ENCODE results near the gene NRSN2.
A peak's percentile ranks its signal among the peaks of the same experiment; 100 is the strongest.
"Not testable (repeated sequence)": the region's sequence is repeated elsewhere in the genome, so short reads cannot be mapped to it uniquely, and the experiment has no call there.

NRSN2 gene

GRCh38 chr20:368915-369314, 22.0 kb downstream of the NRSN2 start:
- DNase-seq (ENCODE audit: extremely low read depth, low read depth): no peak
- no peak for TF ChIP-seq CTCF (IDR thresholded peaks at IDR 0.05; ENCODE audit: low read depth, low read length)

GRCh38 chr20:370151-370600, 23.3 kb downstream of the NRSN2 start:
- no peak for DNase-seq (ENCODE audit: extremely low read depth, low read depth)
- TF ChIP-seq CTCF (IDR thresholded peaks at IDR 0.05; ENCODE audit: low read depth, low read length): no peak

GRCh38 chr20:370977-371754, 24.3 kb downstream of the NRSN2 start:
- DNase-seq (ENCODE audit: extremely low read depth, low read depth): no peak
- TF ChIP-seq CTCF (IDR thresholded peaks at IDR 0.05; ENCODE audit: low read depth, low read length): no peak

GRCh38 chr20:371755-372542, 25.0 kb downstream of the NRSN2 start:
- TF ChIP-seq CTCF (IDR thresholded peaks at IDR 0.05; ENCODE audit: low read depth, low read length): no peak
- peak; percentile 89 for DNase-seq (ENCODE audit: extremely low read depth, low read depth)

GRCh38 chr20:372543-373082, 25.7 kb downstream of the NRSN2 start:
- DNase-seq (ENCODE audit: extremely low read depth, low read depth): not testable (repeated sequence)

- DNase-seq (ENCODE audit: extremely low read depth, low read depth): peak; percentile 34
- TF ChIP-seq CTCF (IDR thresholded peaks at IDR 0.05; ENCODE audit: low read depth, low read length): no peak
Observed at GRCh38 chr20:373171-373890, 26.4 kb downstream of the NRSN2 start.

- no peak for DNase-seq (ENCODE audit: extremely low read depth, low read depth)
- TF ChIP-seq CTCF (IDR thresholded peaks at IDR 0.05; ENCODE audit: low read depth, low read length): no peak
Observed at GRCh38 chr20:375265-375889, 28.5 kb downstream of the NRSN2 start.

Data from AG09319 (cell line).